GM19023 (cell line): Measurements from ENCODE around the gene GNB1L.

Experiments
- ATAC-seq: cut with Tn5 transposase; IDR thresholded peaks from one replicate; pipeline ENCODE4 v1.9.1; 2021; ENCODE audit warnings: mild to moderate bottlenecking, moderate library complexity; ENCODE audit not compliant: unreplicated experiment

Gene GNB1L

DNA sequence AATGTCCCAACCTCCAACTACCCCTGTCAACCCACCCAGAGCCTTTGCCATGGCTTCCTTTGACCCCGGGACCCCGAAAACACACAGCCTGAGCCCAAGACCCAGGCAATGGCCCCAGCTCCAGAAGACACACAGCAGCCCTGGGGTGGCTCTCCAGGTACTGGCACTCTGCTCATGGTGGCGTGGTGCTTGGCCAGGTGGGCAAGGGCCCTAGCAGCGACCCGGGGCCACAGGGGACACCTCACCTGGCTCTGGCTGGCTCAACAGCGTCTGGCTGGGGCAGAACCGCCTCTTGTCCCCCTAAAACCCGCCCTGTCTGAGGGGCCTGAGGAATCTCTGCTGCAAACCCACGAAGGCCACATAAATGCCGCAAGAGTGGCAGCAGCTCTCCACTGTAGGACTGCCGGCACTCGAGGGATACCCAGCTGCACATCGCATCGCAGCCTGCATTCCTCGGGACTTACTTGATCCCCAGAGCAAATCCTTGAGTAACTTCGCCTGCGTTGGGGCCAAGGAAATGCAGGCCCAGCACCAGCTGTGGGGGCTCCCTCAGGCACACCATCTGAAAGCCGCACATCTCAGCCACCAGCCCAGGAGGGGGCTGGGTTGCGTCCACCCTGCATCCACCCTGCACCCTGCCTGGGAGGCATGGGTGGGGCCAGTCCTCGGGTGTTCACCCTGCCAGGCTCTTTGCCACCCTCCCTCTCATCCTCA is 23.1 kb upstream of the GNB1L start:
- ATAC-seq, result no peak

- ATAC-seq, result no peak
These were observed 22.4 kb upstream of the GNB1L start for GRCh38 chr22:19876941-19877625.

GRCh38 chr22:19876314-19876940 is 21.8 kb upstream of the GNB1L start:
- ATAC-seq, result no peak

DNA sequence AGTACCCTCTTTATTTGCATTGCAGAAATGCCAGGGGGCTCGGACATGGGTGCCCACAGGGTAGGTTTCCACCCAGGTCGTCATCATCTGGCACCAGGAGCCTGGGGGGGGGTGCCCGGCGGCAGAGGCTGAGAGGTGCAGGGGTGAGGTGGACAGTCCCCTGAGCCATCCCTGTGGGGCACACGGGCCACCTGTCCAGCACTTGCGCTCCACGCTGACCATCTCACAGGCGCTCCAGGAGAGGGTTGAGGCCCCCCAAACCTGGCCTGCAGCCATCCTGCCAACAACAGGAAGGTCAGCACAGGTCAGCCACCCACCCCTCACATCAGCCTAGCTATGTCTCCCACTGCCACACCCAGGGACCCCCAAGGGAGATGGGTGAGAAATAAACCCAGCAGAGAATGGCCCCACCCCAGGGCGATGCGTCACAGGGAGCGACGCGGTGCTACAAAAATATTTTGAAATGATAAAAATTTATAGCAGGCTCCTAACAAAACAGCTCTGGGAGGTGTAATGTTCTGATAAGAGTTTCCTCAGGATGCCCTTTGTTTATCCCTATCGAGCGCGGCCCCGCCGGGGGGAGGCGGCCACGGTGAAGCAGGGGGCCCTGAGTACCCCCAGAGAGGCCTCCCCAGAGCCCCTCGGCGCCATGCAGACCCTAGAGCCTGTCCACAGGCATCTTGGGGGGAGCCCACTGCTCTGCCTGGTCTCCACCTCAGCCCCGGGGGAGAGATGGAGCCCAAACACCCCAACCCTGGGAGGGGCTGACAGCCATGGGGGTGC is 21.0 kb upstream of the GNB1L start:
- no peak for ATAC-seq

DNA sequence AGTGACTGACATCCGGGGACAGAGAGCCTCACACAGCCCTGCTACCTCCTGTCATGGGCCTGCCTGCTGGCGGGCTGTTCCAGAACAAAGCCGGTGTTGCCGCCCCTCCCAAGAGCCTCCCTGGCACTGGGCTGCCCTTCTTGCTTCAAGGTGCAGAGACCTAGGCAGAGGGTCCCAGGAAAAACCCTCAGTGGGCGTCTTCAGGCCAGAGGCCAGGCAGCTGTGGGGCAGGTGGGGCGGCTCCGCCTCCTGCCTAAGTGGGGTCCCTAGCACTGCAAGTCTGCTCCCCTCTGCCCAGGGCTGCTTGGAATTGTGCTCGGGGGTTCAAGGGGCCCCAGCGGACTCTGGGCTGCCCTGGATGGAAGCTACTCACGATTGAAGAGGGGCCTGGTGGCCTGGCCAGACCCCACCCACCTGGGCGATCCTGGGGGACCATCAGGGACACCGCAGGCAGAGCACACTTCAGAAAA is 20.4 kb upstream of the GNB1L start:
- ATAC-seq, result no peak

DNA sequence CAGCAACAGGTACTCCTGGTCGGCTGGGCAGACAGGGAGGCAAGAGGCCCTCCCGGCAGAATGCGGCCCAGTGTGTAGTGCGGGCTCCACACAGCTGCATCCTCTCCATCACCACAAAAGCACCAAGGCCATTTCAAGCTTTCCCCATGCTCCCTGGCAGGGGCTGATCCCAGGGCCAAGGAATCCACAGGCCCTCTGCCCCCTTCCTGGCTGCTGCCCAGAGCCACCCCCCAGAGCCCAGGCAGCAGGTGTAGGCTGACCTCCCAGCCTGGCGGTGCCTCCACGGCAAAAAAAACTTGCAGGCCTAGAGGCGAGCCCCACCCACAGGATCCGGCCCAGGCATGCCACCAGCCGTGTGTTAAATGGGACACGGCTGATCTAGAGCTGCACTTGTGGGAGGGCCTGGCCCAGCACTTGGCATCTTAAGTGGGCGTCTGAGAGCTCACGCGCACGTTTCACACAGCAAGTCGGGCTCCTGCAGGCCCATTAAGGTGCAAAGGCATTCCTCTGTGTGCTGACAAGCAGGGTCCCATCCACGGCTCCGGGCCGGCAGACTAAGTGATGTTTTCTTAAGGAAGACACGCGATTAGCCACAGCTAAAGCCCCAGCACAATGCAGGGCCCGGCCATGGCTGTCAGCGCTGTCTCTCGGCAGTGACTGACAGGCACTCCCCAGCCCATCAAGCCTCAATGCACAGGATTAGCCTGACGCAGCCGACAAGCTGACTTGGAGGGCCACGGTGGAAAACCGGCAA is 19.8 kb upstream of the GNB1L start:
- ATAC-seq, result no peak

DNA sequence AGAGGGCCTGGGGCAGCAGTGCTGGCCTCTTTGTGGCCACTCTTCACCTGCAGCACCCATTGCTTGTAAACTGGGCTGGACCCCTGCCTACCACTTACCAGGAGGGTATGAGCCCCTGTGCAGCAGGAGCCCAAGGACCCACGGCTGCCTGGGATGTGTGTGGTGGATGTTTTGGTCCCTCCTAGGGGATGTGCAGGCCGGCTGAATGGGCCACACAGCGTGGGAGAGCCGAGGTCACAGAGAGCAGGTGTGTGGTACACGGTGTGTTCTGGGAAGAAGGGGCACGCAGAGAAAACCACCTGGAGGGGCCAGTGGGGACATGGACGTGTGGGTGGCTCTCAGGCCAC is 19.3 kb upstream of the GNB1L start:
- no peak for ATAC-seq

GRCh38 chr22:19873138-19873959 is 18.7 kb upstream of the GNB1L start:
- ATAC-seq, result no peak

- no peak for ATAC-seq
These were observed 18.1 kb upstream of the GNB1L start for GRCh38 chr22:19872779-19873137.

DNA sequence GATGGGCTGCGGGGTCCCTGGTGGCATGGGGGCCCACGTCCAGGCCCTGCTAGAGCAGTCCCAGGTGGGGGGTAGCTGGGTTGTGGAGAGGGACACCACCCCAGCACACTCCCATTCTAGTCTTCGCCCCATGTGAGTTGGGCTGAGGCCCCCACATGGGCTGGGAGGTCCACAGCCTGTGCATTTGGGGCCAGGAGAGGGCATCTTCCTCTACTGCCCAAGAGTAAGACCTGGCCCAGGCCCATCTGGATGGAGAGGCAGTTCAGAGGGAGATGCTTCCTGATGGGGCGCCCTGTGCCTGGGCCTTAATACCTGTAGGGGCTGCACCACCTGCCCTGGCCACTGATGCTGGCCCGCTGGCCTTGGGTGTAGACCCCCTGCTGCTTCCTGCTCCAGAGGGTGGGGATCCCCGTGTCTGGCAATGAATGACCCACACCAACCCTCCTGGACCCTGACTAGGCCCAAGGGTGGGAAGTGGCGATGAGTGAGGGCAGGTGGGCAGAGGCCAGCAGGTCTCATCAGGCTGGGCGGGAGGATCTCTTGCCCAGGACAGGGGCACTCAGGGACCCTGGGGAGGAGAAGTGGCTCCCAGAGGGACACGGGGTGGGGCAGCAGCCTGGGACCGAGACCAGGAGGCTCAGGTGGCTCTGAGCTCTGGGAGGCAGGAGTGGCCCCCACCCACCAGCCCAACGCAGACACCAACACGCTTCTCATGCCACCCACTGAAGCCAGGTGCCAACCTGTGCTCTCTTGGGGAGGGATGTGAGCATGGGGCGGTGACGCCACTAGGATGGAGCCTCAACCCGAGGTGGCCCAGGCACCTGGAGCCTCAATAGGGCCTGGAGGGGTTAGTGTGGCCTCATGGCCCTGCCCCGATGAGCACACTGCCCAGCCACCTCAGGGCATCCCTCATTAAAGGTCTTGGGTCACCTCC is 17.4 kb upstream of the GNB1L start:
- no peak for ATAC-seq

DNA sequence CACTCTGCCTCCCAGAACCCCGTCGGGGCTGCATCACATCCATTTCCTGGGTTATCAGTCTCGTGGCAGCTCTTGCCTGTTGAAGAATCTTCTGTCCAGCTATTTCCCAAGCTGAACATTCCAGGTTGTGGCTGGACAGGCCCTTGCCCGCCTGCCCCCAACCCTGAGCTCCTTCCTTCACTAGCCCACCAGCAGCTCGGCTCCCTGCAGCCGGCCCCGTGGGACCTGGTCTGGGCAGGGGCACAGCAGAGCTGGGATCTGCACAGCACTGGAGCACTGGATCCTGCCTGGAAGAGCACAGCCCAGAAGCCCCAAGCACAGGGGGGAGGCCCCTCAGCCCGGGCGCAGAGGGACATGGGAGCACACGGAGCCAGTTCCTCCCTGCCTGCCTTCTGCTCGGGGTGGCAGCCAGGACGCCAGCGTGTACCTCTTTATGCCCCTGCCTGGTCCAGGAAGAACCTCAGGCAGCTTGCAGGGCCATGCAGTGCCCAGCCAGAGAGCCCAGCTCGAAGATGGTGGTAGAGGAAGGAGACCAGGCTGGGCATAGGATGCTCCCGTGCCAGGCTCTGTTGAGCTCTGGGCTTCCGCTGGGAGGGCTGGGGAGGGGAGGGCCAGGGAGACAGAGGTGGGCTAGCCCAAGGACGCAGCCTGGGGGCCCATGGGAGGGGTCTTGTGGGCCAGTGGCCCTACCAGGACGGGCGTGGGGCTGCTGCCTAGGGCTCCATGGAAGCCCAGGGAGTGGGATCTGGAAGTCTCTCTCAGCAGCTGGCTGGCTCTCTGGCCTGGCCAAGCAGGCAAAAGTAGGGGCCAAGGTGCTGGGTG is 16.6 kb upstream of the GNB1L start:
- no peak for ATAC-seq

GRCh38 chr22:19870153-19871022 is 15.7 kb upstream of the GNB1L start:
- ATAC-seq, result no peak

DNA sequence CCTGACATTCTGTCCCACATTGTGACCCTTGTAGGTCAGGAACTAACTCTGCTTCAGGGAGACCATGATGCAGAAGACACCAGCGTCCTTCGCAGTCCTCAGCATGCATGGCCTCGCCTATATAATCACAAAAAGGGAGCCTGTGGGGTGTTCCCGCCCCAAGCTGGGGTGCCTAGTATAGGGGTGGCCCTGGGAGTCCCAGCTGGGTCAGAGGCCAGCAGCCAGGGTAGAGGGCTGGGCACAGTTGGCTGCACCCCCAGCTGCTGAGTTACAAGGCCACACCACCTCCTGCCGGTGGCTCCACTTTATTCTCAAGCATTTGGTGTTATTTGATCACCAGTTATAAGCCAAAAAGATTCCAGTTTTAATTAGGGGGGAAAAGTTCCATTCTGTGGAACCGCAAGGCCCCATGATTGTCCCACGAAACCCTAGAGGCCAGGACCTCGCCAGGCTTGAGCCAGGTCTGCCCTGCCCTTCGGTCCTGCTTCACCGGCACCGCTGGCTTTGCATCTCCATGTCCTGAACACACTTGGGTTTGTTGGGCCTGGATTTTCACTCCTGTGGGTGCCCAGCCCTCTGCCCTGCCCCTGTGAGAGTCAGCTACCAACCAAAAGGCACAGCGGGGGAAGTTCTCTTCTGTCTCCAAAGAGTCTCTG is 15.0 kb upstream of the GNB1L start:
- no peak for ATAC-seq

DNA sequence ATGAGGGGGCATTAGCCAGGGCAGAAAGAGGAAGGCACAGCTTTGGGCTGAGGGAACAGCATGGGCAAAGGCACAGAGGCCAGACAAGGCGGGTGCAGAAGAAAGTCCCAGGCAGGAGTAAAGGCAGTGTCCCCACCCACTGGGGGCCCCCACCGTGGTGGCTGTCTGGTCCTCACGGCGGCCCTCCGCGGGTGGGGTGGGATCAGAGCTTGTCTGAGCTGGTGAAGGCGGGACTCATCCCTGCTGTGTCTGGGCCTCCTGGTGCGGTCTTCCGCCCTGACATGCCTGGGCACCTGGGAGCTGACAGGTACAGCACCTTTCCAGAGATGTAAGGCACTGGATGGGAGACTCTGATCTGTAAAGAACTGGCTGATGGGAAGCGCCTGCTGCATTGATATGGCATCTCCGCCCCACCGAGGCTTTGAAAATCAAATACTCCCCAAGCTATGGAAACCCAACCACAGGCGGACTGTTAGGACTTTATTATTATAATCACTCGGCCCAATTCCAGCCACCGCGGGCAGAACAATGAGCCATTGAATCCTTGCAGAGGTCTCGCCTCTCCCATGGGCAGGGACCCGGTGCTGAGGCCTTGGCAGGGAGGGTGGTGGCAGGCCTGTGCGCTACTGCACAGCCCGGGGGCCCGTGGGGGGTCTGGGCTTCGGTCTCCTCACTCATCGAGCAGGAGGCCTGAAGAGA is 14.2 kb upstream of the GNB1L start:
- no peak for ATAC-seq

- ATAC-seq, result no peak
These were observed 13.7 kb upstream of the GNB1L start for GRCh38 chr22:19868333-19868732.

DNA sequence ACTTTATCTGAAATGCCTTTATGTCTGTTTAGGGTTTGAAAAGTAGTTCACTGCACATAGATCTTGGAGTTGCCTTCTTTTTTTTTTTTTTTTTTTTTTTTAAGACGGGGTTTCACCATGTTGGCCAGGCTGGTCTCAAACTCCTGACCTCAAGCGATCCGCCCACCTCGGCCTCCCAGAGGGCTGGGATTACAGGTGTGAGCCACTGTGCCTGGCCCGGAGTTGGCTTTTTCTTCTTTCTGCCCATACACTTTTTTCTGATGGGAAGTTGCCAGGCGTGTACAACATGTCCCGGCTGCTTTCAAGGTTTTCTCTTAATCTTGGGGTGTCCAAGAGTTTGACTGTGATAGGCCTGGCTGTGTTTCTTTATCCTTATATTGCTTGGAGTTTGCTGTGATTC is 12.9 kb upstream of the GNB1L start:
- no peak for ATAC-seq
